ENCODE measurements around the gene MARCHF6. TPM values are rescaled to one million over a fixed set of nuclear protein-coding genes. Genes with fewer than 3 reads are reported as not detected.
A peak's percentile ranks its signal among the peaks of the same experiment; 100 is the strongest.

The MARCHF6 gene, protein sequence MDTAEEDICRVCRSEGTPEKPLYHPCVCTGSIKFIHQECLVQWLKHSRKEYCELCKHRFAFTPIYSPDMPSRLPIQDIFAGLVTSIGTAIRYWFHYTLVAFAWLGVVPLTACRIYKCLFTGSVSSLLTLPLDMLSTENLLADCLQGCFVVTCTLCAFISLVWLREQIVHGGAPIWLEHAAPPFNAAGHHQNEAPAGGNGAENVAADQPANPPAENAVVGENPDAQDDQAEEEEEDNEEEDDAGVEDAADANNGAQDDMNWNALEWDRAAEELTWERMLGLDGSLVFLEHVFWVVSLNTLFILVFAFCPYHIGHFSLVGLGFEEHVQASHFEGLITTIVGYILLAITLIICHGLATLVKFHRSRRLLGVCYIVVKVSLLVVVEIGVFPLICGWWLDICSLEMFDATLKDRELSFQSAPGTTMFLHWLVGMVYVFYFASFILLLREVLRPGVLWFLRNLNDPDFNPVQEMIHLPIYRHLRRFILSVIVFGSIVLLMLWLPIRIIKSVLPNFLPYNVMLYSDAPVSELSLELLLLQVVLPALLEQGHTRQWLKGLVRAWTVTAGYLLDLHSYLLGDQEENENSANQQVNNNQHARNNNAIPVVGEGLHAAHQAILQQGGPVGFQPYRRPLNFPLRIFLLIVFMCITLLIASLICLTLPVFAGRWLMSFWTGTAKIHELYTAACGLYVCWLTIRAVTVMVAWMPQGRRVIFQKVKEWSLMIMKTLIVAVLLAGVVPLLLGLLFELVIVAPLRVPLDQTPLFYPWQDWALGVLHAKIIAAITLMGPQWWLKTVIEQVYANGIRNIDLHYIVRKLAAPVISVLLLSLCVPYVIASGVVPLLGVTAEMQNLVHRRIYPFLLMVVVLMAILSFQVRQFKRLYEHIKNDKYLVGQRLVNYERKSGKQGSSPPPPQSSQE
- total RNA-seq = 100 to 1,000 TPM in 1 of 4 donors, 10 to 100 TPM in 3; 76.5 to 121 (median 92.9) TPM

GRCh38 chr5:10353241-10354047 lies at the start of gene MARCHF6:
Gene MARCHF6 (plus strand): TSS chr5:10353695. CDS start chr5:10353899, 204 bp downstream.
- intact Hi-C loops (cut with DNase I) = loop anchor here (5.0 kb wide), 1 partner anchor 66 kb away; no protein-coding TSS in a partner anchor
- no peaks in the 10 kb centered on the region for H3K36me3 ChIP-seq
- no peaks in the 10 kb centered on the region for H3K27me3 ChIP-seq
- WGBS = 0% methylated on average over 61 of the region's 92 CpGs
- H3K4me3 ChIP-seq = peak within 1 kb of the TSS; percentile 83 to 97 (median 93)
- H3K9me3 ChIP-seq = no peaks in the 10 kb centered on the region
- TF ChIP-seq POLR2A (IDR thresholded peaks at IDR 0.05; ENCODE audit: low read depth) = peak; percentile 84
- peak; percentile 95 to 98 for TF ChIP-seq POLR2AphosphoS5 (IDR thresholded peaks at IDR 0.05)
- no peak for TF ChIP-seq CTCF (IDR thresholded peaks at IDR 0.05)
- no peak for TF ChIP-seq EP300 (IDR thresholded peaks at IDR 0.05)
- H3K27ac ChIP-seq (replicated peaks in 1 of 4) = peak within 1 kb of the TSS; percentile 97 to 98 (median 98)
- peak; percentile 98 for DNase-seq (ENCODE audit: extremely low spot score)
- peaks cover 28 to 53% (median 46%) of the 10 kb centered on the region in 4 donors for H3K4me1 ChIP-seq

- no peaks in the 10 kb centered on the region for H3K9me3 ChIP-seq
- intact Hi-C loops (cut with DNase I) = no loop called here
- H3K27ac ChIP-seq (replicated peaks in 1 of 4) = no peak overlapping the region
- TF ChIP-seq POLR2AphosphoS5 (IDR thresholded peaks at IDR 0.05) = no peak
- no peak for TF ChIP-seq EP300 (IDR thresholded peaks at IDR 0.05)
- TF ChIP-seq CTCF (IDR thresholded peaks at IDR 0.05) = no peak
- no peak for TF ChIP-seq POLR2A (IDR thresholded peaks at IDR 0.05; ENCODE audit: low read depth)
- no peaks in the 10 kb centered on the region for H3K27me3 ChIP-seq
- H3K4me1 ChIP-seq = peaks cover 11 to 28% (median 25%) of the 10 kb centered on the region in 4 donors
- DNase-seq (ENCODE audit: extremely low spot score) = no peak
- H3K4me3 ChIP-seq = no peak overlapping the region
- no peaks in the 10 kb centered on the region for H3K36me3 ChIP-seq
- WGBS = 97% methylated on average over 5 of the region's 5 CpGs
Measured at GRCh38 chr5:10303699-10304170, 49.8 kb upstream of the MARCHF6 start.

- 93% methylated on average over 1 of the region's 5 CpGs for WGBS
- Histone ChIP-seq H3K27ac (replicated peaks in 1 of 4) (no peak overlapping the region), H3K4me1 (peaks cover 11 to 29% (median 25%) of the 10 kb centered on the region in 4 donors), H3K4me3 (no peak overlapping the region), H3K9me3 (no peaks in the 10 kb centered on the region), H3K27me3 (no peaks in the 10 kb centered on the region), H3K36me3 (no peaks in the 10 kb centered on the region)
- intact Hi-C loops (cut with DNase I) = no loop called here
- no peak for TF ChIP-seq POLR2AphosphoS5 (IDR thresholded peaks at IDR 0.05)
- no peak for TF ChIP-seq CTCF (IDR thresholded peaks at IDR 0.05)
- no peak for DNase-seq (ENCODE audit: extremely low spot score)
Measured at GRCh38 chr5:10304932-10305331, 48.6 kb upstream of the MARCHF6 start.

DNA sequence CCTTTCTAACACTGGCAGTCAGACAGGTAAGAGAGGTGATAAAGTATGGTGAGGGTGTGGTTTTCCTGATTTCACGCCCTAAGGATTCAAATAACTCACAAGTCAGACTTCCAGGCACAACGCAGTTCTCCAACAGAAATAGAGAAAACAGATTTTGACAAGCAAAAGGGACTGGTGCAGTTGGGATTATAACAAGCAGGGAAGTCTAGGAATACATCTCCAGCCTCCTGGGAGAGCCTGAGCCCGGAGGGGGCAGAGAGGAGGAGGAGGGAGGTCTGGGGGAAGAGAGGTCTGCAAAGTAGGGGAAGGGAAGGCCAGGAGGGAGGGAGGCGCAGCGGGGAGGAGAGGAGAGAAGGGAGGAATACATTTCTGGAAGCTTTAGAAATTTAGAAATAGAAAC lies 47.4 kb upstream of the MARCHF6 start:
- H3K9me3 ChIP-seq = no peaks in the 10 kb centered on the region
- H3K4me3 ChIP-seq = no peak overlapping the region
- no peaks in the 10 kb centered on the region for H3K36me3 ChIP-seq
- H3K27me3 ChIP-seq = no peaks in the 10 kb centered on the region
- DNase-seq (ENCODE audit: extremely low spot score) = no peak
- intact Hi-C loops (cut with DNase I) = no loop called here
- H3K4me1 ChIP-seq = peaks cover 11 to 34% (median 25%) of the 10 kb centered on the region in 4 donors
- H3K27ac ChIP-seq (replicated peaks in 1 of 4) = no peak overlapping the region
- TF ChIP-seq EP300 (IDR thresholded peaks at IDR 0.05) (no peak), CTCF (IDR thresholded peaks at IDR 0.05) (no peak), POLR2A (IDR thresholded peaks at IDR 0.05; ENCODE audit: low read depth) (no peak), POLR2AphosphoS5 (IDR thresholded peaks at IDR 0.05) (no peak)
- WGBS = 82% methylated on average over 5 of the region's 5 CpGs
